Head of caudate nucleus (tissue), 42 donors: Measurements from ENCODE around the gene ZCCHC24.

Experiments used
- DNase-seq, 42 donors: peaks; one replicate each; pipeline versions ENCODE4 v3.0.0 to v3.0.0-alpha.2; 2020 to 2021; ENCODE audit warnings: mixed read lengths in 7 of 42
- intact Hi-C: fragments of 100-400 bp; cut with DNase I; formaldehyde crosslinking; loops from one replicate; pipeline ENCODE4 v1.15.0; 2022

The ZCCHC24 gene

DNA sequence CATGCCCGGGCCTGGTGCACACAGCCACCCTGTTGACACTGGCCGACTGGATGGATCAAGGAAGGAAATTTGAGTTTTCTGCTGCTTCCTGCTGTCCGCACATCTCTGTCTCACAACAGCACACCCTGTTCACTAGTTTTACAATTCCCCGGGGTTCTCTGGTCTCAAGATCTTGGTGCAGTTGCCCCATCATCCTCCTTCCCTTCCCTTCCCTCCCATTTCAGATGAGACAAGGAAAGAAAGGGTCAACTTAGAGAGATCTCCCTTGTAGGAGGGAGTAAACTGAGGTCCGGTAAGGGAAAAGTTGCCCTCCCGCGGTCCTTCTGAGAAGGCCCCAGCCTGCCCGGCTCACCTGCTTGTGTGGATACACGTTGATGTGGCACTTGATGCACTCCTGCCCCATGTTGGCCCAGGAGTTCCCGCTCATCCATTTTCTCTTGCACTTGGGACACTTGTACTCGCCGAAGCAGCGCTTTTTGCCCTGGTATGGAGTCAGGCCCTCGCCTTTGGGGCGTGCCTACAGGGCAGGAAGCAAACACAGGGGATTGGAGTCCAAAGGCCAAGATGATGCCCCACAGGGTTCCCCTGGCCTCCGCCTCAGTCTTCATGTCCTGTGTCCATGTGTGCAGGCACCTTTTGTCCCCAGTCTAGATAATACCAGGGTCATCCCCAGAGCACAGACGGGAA lies 51.4 kb downstream of the ZCCHC24 start:
- intact Hi-C loops = no loop called here
- DNase-seq = peak in 10 of 42 donors; percentile 0 to 22 (median 8)

DNA sequence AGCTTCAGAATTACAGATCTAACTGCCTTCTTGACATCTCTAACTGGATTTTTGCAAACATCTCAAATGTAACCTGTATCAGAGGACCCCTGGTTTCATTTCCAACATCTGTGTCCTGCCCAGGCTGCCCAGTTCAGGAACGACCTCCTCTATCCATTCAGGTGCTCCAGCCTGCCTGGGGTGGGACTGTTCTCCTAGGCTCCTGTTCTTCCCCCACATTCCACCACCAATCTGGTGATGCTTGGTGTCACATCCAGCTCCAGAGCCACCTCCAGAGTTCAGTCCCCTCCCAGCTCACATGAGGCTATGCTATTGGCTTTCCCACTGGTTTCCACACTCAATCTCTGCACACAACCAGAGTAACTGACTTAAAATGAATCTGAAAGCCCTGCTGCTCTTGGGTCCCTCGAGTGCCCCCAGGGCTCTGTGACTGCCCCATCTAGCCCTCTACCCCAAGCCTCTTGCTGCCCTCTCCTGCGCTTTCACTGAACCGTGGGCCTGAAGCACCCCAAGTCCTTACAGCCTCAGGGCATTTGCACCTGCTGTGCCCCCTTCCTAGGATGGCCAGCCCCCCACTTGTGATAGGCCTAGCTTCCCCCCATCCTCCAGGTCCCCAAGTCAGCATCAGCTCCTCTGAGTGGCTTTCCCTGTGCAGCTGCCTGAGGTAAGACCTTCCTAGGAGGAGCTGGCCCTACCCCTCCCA lies 52.1 kb downstream of the ZCCHC24 start:
- DNase-seq = peak in 20 of 42 donors; percentile 0 to 40 (median 8)
- intact Hi-C loops = no loop called here

DNA sequence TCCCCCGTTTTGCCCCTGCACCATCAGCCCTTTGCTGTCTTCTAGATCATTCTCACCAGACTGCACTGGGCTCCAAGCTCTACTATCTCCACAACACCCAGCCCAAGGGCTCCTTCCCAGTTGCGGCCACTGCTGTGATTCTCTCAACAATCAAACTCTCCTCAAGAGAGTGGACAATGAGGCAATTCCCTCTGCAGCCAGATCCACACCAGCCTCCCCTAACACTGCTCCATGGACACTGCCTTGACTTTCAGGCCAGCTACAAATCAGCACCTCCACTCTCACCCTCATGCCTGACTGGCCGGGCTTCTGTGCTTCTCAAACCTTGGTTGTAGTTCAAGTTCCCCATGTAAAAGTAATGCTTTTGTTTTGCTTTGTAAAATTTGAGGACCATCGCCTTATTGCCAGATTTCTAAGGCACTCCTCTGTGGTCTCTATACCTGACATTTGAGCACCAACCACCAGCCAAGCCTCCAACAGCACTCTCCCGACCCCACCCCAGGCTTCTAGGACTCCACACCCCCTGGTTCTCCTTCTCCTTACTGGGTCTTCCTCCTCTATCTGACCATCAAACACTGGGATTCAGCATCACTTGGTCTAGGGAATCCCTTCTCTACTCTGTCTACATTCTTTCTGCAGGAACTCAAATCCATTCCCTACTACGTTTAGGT lies 52.8 kb downstream of the ZCCHC24 start:
- intact Hi-C loops = no loop called here

DNA sequence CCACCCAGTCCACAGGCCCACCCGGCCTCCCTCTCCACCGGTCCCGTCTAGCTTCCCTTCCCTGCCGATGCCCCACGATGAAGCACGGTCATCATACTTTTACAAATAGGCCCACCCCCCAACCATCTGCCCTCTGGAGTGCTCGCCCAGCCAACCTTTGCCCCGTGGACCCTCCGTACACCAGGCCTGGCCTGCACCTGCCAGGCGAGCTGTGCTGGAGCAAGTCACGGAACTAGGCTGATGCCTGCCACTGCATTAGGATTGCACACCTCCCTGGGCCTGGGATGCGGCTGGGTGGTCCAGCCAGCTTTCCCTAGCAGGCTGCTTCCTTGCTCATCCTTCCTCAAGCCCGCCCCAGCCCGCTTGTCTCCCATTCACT lies 53.4 kb downstream of the ZCCHC24 start:
- intact Hi-C loops = no loop called here
- DNase-seq = peak in 20 of 42 donors; percentile 1 to 39 (median 10)

More for the DNA sequence above, 52.8 kb downstream of the ZCCHC24 start:
- peak in 21 of 42 donors; percentile 1 to 43 (median 10) for DNase-seq

DNA sequence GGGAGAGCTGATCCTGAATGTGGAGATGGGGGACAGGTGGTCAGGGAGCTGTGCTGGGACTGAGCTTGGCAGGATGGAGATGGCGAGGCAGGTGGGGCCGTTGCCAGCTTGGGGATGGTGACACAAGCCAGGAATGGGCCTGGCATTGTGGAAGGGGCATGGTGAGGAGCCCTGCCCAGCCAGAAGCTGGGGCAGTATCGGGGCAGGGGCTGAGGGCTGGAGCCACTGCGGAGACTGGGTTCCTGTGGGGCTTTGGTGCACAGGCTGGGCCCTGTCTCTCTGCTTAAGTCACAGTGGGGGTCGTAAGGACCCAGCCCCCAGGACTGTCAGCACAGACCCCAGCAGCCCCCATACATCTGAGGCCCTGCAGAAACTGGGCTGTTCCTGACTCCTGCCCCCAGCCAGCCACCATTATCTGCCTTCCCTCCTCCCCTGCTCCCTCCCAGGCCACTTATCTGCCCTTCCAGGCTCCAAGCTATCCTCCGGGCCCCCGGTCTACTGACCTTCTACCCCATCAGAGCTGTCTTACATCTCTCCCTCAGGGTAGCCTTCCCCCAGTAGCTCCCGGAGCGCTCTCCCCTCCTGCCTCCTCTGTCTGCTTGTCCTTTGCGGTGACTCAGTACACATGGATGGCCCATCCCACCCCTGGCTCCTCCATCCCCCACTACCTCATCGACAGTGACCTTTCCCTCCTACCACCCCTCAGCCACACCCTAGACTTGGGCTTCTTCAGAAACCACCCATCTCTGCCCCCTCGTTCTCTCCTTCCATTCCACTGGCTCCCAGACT lies 54.0 kb downstream of the ZCCHC24 start:
- DNase-seq = peak in 28 of 42 donors; percentile 0 to 45 (median 12)
- intact Hi-C loops = no loop called here

DNA sequence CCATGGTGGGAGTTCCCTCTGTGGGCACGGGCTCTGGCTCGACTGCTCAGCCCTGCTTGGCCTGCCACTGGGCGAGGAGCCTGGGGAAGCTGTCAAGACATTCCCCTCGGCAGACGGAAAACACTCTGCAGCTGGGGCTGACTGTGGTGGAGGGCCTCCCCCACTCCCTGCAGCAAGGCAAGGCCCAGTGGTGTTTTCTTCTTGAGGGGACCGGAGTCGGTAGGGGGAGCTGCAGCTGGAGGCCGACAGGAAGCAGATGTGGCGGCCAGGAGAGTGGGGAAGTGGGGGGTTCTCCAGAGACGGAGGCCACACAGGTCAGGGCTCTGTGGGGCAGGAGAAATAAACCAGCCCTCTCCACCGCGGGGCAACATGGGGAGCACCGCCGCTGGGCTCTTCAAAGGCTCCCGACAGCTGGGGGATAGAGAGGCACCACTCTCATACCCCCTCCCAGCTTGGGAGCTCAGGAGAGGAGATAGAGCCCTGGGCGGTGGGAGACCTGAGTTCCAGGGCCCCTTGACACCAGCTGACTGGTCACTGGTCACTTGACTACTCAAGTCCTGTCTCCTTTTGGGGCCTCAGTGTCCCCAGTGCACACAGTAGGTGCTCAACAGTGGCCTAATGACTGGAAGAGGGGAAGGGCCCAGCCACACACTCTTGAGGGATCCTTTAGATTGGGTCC lies 54.7 kb downstream of the ZCCHC24 start:
- intact Hi-C loops = no loop called here
- DNase-seq = peak in 26 of 42 donors; percentile 1 to 72 (median 40)

DNA sequence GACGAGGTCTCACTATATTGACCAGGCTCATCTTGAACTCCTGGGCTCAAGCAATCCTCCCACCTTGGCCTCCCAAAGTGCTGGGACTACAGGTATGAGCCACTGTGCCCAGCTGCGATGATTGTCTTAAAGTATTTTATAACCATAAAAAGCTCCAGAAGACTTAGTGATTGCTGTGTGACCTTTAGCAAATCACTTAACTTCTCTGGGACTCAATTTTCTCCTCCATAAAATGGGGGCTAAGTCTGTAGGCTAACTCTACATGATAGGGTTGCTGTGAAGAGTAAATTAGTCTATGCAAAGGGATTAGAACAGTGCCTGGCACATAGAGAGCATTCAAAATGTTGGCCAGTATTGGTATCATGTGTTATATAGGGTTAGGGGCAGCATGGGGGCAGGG lies 55.4 kb downstream of the ZCCHC24 start:
- intact Hi-C loops = no loop called here
- DNase-seq = no peak

DNA sequence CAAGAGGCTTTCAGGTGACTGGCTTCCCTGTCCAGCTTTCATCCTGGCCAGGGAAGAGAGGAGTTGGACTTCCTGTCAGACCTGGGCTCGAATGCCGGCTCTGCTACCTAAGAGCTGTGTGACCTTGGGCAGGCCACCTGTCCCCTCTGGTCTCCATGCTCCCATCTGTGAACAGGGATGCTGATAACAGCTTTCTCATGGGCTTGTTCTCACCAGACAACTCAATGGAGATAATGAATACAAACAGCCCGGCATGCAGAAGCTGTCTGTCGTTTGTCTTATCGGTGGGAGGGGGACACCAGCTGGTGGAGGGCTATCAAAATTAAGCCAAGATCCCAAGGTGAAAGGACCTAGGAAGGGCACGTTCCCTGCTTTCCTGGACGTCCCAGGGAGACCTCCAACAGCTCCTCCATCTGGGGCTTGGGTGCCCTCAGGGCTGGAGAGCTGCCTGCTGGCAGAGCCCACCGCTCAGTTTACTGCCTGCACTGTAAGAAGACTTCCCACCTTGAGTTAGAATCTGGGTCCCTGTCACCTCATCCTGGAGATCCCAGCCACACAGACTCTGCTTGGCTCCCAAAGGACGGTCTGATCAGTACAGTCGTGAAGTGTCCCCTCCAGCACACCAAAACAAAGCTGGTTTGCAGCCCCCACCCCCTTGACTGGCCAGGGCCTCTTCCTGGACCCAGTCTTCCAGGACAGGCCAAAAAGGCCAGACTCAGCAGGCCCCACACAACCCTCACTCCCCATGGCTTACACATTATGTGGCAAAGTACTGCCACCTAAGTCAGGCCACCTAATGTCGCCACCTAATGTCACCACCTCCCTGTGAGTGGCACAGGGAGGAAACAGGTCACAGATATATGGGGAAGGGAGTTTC lies 57.2 kb downstream of the ZCCHC24 start:
- intact Hi-C loops = no loop called here
- peak in 15 of 42 donors; percentile 0 to 42 (median 8) for DNase-seq

DNA sequence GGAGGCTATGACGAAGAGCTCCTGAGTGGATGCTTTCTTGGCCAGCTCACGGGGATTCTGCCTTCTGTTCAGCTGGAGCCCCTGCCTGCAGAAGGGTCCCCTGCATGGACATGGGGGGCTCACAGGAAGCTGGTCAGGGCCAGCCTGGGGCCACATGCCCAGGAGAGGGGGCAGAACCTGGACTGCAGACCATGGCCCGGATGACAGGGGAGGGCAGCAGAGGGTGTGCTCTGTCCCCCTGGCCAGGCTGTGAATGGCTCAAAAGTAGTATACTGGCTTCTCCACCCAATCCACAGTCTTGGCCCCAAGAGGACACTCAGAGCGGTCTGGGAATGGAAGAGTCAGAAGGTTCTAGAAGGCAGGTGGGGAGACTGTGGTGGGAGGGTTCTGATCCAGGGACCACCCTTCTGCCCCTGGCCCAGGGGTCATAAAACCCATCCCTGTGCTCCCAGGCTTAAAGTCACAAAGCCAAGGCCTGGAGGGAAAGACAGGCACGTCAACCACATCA lies 57.9 kb downstream of the ZCCHC24 start:
- intact Hi-C loops = no loop called here
- DNase-seq = peak in 8 of 42 donors; percentile 2 to 39 (median 6)

DNA sequence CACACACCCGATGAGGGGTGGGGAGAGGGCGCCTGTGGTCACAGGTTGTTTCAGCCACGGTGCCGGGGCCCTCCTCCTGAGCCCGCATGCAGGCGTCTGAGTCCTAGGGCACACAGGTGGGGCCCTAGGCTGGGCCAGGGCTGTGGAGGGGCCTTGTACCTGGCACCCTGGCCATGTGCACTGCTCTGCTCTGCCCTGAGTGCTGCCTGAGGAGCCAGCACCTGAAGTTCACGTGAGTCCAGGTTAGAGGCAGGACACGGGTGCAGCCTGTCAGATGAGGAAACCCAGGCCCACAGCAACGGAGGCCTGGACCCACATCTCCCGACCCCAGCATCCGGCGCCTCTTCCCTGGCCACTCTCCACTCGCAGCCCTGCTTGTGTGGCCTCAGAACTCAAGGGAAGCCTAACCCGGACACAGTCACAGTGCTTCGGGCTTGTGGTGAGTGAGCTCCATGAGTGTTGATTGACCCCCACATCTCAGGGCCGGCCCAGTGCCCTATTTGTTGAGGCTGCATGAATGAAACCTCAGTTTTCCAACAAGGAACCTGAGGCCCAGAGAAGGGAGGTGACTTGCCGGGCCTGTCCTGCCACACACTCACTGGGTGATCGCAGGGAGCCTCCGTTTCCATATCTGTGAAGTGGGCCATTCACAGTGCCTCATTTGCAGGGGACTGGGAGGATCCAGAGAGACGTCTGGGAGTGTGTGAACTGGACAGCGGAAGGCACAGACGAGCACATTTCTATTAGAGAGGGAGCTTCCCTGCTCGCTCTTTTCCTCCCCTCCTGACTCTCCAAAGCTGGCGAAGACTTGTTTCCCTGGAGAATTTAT lies 58.6 kb downstream of the ZCCHC24 start:
- intact Hi-C loops = no loop called here
- peak in 15 of 42 donors; percentile 6 to 45 (median 13) for DNase-seq

DNA sequence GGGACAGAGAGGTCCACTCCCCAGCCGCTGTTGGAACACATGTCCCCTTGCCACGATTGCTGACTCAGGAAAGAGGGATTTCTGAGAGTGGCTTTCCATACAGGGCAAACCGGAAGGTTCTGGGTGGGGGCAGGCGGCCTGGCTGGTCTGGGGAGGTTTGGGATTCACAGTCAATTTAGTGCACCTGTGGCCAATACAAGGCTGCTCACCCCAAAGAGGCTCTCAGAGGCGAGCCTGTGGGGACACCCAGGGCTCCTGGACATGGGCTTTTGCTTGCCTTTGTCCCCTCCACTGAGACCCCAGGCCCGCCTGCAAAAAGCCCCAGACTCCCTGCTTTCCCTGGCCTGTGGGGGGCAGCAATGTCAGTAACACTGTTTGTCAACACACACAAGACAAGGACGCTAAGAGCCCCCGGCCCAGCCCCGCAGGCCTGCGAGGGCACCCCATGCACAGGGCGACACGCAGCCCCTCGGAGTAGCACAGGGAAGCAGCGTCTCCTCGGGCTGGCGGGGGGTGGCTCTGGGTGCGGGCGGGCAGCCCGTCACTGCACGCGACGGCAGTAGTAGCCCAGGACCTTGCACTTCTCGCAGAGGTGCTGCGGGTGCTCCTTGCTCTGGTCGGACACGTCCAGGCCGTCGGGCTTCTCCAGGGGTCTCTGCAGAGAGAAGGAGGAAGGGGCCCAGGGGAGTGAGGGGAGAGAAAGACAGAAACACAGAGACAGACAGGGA lies 59.5 kb downstream of the ZCCHC24 start:
- peak in 21 of 42 donors; percentile 0 to 55 (median 15) for DNase-seq
- intact Hi-C loops = no loop called here

DNA sequence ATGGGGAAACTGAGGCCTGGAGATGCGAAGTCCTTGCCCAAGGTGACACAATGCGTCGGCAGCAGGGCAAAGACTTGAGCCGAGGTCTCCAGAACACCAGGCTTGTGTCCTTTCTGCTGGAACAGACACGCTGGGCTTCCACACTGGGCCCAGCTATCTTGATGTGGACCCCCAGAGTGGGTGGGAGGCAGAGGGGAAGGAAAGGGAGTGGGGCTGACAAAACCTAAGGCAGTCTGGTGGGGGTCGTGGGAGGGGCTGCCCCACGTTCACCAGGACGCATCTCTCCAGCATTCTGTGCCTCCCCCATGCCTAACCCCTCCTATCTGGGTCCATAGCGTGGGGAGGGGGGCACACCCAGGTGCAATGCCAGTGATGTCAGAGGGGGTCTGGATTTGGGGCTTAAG lies 60.0 kb downstream of the ZCCHC24 start:
- intact Hi-C loops = no loop called here

DNA sequence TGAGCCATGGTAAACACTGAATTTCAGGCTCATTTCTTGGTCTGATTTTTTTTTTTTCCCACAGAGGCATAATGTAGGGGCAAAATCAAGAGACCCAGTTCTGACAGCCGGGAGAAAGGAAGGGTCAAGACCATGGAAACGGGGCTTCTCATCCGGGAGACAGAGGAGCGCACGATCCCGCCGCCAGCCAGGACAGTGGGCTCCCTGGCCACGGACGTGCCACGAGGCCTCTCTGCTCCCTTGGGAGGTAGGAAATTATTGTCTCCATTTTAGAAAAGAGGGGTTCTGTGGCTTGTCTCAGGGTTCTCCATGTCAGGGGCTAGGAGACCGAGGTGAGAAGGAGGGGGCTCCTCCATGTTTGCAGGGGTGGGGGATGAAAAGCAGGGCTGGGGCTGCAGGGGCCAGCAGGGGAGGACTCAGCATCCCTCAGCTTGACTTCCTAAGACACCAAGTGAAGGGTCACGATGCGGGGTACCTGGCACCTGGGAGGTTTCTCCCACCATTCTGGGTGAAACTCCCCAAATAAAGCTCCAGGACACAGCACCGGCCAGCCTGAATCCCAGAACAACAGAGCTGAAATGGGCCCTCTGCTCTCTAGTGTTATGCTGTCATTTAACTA lies 60.5 kb downstream of the ZCCHC24 start:
- DNase-seq = peak in 3 of 42 donors; percentile 5 to 32 (median 8)
- intact Hi-C loops = no loop called here

More for the DNA sequence above, 60.0 kb downstream of the ZCCHC24 start:
- peak in 5 of 42 donors; percentile 10 to 42 (median 11) for DNase-seq

DNA sequence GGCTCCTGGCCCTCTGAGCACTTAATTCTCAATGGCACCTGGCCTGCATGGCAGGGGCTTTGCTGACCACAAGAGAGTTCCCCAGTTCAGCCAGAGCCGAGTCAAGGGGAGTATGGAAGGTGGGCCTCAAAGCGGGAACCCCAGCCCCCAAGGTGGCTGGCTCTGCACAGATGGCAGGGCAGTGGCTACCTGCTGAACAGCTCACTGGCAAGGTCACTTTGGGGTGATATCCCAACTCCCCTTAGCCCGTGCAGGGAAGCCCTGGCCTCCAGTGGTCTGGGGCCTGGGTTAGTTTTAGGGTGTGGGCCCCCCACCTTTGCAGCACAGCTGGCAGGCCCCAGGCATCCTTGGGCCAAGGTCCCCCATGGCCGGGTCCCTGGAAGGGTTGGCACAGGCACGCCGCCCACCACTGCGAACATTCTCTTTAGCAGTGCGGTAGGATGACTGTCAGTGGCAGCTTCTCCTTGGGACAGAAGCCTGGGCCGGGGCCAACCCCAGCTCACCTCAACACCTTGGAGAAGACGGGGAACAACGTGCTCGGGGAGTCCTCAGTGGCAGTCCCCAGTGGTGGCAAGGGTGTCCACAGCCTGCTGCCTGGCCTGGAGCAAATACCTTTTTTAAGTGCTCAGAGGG lies 61.3 kb downstream of the ZCCHC24 start:
- DNase-seq = peak in 15 of 42 donors; percentile 1 to 44 (median 17)
- intact Hi-C loops = no loop called here

DNA sequence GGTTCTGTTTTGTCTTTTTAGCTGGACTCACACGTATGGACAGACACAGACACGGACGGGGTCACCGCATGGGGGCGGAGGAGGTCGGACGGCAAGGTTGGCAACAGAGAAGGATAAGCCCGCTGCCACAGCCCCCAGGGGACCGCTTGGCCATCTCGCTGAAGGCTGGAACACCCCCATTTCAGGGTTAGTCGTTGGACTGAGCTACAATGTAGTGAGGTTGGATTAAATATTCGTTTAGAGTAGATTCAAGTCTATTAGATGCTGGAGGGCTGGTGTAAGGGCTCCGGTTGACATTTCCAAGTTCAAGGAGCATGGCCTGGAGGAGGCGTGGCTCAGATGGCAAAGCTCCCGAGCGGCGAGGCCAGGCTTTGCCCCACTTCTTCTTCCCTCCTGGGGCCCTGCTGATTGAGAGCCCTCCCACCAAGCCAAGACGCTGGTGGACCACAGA lies 62.9 kb downstream of the ZCCHC24 start:
- DNase-seq = peak in 14 of 42 donors; percentile 9 to 55 (median 26)
- intact Hi-C loops = no loop called here
